ENCODE results near the gene RELL1. TPM values are rescaled to one million over a fixed set of nuclear protein-coding genes. Genes with fewer than 3 reads are reported as not detected.

RELL1 gene
- total and polyA plus RNA-seq, 10 of the 15 experiments (the other 5 are each of a cell fraction or from before 2014, with no cell fraction given), result 0.20 to 10.9 (median 3.9) TPM

DNA sequence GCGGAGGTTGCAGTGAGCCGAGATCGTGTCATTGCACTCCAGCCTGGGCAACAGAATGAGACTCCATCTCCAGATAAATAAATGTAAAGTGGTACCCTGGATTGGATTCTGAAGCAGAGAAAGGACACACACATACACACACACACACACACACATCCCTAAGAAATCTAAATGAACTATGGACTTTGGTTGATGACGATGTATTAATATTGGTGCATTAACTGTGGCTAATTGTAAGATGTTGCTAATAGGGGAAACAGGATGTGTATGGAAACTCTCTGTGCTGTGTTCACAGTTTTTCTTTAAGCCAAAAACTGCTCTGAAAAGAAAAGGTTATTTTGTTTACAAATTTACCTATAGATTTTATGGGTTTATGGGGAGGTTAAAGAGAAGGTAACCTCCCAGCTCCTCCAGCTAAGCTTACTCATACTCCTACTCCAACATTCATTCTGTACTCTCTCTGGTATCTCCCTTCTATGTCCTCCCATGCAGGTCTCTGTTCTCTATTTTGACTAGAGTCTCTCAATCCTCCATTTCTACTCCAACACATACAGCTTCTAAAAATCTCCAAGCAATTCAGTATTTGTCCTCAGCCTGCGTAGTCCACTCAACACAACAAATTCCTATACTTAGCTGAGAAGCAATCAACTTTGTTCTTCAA is 46.5 kb upstream of the RELL1 start (continued):
- TF ChIP-seq, protein P1, sequence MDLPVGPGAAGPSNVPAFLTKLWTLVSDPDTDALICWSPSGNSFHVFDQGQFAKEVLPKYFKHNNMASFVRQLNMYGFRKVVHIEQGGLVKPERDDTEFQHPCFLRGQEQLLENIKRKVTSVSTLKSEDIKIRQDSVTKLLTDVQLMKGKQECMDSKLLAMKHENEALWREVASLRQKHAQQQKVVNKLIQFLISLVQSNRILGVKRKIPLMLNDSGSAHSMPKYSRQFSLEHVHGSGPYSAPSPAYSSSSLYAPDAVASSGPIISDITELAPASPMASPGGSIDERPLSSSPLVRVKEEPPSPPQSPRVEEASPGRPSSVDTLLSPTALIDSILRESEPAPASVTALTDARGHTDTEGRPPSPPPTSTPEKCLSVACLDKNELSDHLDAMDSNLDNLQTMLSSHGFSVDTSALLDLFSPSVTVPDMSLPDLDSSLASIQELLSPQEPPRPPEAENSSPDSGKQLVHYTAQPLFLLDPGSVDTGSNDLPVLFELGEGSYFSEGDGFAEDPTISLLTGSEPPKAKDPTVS (IDR thresholded peaks at IDR 0.05; ENCODE audit: low read depth, low read length), result no peak
- TF ChIP-seq YBX1 (IDR thresholded peaks at IDR 0.05) (no peak), PAX5 (IDR thresholded peaks at IDR 0.05; ENCODE audit: borderline replicate concordance, low read depth, low read length) (no peak), CBX5 (IDR thresholded peaks at IDR 0.05; ENCODE audit: low read depth) (no peak), SREBF1 (IDR thresholded peaks at IDR 0.05; ENCODE audit: low read length) (no peak)
- TF ChIP-seq, protein P2, sequence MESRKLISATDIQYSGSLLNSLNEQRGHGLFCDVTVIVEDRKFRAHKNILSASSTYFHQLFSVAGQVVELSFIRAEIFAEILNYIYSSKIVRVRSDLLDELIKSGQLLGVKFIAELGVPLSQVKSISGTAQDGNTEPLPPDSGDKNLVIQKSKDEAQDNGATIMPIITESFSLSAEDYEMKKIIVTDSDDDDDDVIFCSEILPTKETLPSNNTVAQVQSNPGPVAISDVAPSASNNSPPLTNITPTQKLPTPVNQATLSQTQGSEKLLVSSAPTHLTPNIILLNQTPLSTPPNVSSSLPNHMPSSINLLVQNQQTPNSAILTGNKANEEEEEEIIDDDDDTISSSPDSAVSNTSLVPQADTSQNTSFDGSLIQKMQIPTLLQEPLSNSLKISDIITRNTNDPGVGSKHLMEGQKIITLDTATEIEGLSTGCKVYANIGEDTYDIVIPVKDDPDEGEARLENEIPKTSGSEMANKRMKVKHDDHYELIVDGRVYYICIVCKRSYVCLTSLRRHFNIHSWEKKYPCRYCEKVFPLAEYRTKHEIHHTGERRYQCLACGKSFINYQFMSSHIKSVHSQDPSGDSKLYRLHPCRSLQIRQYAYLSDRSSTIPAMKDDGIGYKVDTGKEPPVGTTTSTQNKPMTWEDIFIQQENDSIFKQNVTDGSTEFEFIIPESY (IDR thresholded peaks at IDR 0.05), result no peak
- TF ChIP-seq, protein P3, sequence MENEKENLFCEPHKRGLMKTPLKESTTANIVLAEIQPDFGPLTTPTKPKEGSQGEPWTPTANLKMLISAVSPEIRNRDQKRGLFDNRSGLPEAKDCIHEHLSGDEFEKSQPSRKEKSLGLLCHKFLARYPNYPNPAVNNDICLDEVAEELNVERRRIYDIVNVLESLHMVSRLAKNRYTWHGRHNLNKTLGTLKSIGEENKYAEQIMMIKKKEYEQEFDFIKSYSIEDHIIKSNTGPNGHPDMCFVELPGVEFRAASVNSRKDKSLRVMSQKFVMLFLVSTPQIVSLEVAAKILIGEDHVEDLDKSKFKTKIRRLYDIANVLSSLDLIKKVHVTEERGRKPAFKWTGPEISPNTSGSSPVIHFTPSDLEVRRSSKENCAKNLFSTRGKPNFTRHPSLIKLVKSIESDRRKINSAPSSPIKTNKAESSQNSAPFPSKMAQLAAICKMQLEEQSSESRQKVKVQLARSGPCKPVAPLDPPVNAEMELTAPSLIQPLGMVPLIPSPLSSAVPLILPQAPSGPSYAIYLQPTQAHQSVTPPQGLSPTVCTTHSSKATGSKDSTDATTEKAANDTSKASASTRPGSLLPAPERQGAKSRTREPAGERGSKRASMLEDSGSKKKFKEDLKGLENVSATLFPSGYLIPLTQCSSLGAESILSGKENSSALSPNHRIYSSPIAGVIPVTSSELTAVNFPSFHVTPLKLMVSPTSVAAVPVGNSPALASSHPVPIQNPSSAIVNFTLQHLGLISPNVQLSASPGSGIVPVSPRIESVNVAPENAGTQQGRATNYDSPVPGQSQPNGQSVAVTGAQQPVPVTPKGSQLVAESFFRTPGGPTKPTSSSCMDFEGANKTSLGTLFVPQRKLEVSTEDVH (IDR thresholded peaks at IDR 0.05; ENCODE audit: low read depth, partially characterized antibody), result no peak
